Smooth muscle cell (in vitro differentiated cells): ENCODE measurements around the gene NHSL2. TPM values are rescaled to one million over a fixed set of nuclear protein-coding genes. Genes with fewer than 3 reads are reported as not detected.

Experiments
- DNase-seq: peaks from one replicate; lab custom pipeline; 2025; ENCODE audit not compliant: unreplicated experiment; lab: John Stamatoyannopoulos, UW
- H2AFZ ChIP-seq: fragments of 200-600 bp; sonication (generic); 2 replicates; pipeline ENCODE4 v1.6.0; 2016; ENCODE audit warnings: antibody characterized with exemption, low read depth, mild to moderate bottlenecking
- H3F3A ChIP-seq: fragments of 200-600 bp; sonication (generic); 2 replicates; pipeline ENCODE4 v1.6.0; 2017; ENCODE audit warnings: antibody characterized with exemption, low read depth
- H3K27ac ChIP-seq: fragments of 200-600 bp; sonication (generic); 2 replicates; pipeline ENCODE4 v1.5.1; 2016; ENCODE audit warnings: low read depth, mild to moderate bottlenecking
- H3K27me3 ChIP-seq: fragments of 200-600 bp; sonication (generic); 2 replicates; pipeline ENCODE4 v1.6.1; 2016; ENCODE audit warnings: low read depth, mild to moderate bottlenecking
- H3K36me3 ChIP-seq: fragments of 200-600 bp; sonication (generic); 2 replicates; pipeline ENCODE4 v1.5.1; 2016; ENCODE audit warnings: low read depth
- H3K4me1 ChIP-seq: fragments of 200-600 bp; sonication (generic); 2 replicates; pipeline ENCODE4 v1.5.1; 2016; ENCODE audit warnings: low read depth
- H3K4me2 ChIP-seq: fragments of 200-600 bp; sonication (generic); 2 replicates; pipeline ENCODE4 v1.6.0; 2016; ENCODE audit warnings: mild to moderate bottlenecking
- H3K4me3 ChIP-seq: fragments of 200-600 bp; sonication (generic); 2 replicates; pipeline ENCODE4 v1.5.1; 2016; ENCODE audit warnings: mild to moderate bottlenecking
- H3K79me2 ChIP-seq: fragments of 200-600 bp; sonication (generic); 2 replicates; pipeline ENCODE4 v1.6.0; 2016; ENCODE audit warnings: low read depth, mild to moderate bottlenecking
- H3K9ac ChIP-seq: fragments of 200-600 bp; sonication (generic); 2 replicates; pipeline ENCODE4 v1.6.0; 2016; ENCODE audit warnings: low read depth
- H3K9me3 ChIP-seq: fragments of 200-600 bp; sonication (generic); replicated peaks from 2 replicates; pipeline ENCODE4 v1.5.1; 2016; ENCODE audit warnings: low read depth
- H4K20me1 ChIP-seq: fragments of 200-600 bp; sonication (generic); 2 replicates; pipeline ENCODE4 v1.6.0; 2016; ENCODE audit warnings: low read depth
- WGBS: methylation state at CpG from one replicate; pipeline ENCODE4 v1.1.7; 2016; ENCODE audit warnings: low lambda C conversion rate; 5-methylcytosine and 5-hydroxymethylcytosine counted together
- polyA plus RNA-seq: library from polyadenylated mRNA; unstranded; fragments of >200 nt; fragmentation: Nextera tagmentation; extraction: Ambion mirVana; gene quantifications from 2 replicates; pipeline ENCODE4 v1.2.1, GENCODE V29; 2016
- total RNA-seq: library from RNA; depleted of rRNA; stranded (reverse); fragments of >200 nt; gene quantifications from 2 replicates; pipeline ENCODE4 v1.2.3, GENCODE V29; 2014
- TF ChIP-seq, protein P1 (sequence below): fragments of 200-600 bp; sonication (generic); IDR thresholded peaks from 2 replicates; pipeline ENCODE4 v1.5.1; 2017; ENCODE audit warnings: borderline replicate concordance, mild to moderate bottlenecking, antibody characterized with exemption; ENCODE audit not compliant: insufficient read depth, poor library complexity, severe bottlenecking

Gene NHSL2
- total and polyA plus RNA-seq, 2 experiments from 2014 or later: 2.9 to 3.3 TPM

DNA sequence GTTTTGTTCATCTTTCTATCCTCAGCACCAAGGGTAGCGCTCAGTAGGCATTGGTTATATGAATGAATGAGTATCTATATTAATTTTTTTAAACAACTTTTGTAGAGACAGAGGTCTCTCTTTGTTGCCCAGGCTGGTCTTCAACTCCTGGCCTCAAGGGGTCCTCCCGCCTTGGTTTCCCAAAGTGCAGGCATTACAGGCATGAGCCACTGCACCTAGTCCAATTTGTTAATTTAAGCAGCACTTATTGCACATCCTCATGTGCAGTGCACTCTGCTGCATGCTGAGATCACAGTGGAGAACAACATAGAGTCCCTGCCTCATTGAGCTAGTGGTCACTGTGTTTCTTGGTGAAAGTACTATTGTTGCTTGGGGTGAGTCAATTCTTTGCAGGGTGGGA is 94.4 kb downstream of the NHSL2 start:
- Histone ChIP-seq H3K9ac (no peak overlapping the region), H2AFZ (no peak overlapping the region), H3K4me1 (no peaks in the 10 kb centered on the region), H3K27me3 (no peaks in the 10 kb centered on the region), H3K9me3 (no peaks in the 10 kb centered on the region), H3F3A (no peaks in the 10 kb centered on the region), H4K20me1 (no peaks in the 10 kb centered on the region), H3K4me3 (no peak overlapping the region), H3K36me3 (no peaks in the 10 kb centered on the region), H3K27ac (no peak overlapping the region), H3K79me2 (no peaks in the 10 kb centered on the region), H3K4me2 (no peak overlapping the region)
- TF ChIP-seq, protein P1, sequence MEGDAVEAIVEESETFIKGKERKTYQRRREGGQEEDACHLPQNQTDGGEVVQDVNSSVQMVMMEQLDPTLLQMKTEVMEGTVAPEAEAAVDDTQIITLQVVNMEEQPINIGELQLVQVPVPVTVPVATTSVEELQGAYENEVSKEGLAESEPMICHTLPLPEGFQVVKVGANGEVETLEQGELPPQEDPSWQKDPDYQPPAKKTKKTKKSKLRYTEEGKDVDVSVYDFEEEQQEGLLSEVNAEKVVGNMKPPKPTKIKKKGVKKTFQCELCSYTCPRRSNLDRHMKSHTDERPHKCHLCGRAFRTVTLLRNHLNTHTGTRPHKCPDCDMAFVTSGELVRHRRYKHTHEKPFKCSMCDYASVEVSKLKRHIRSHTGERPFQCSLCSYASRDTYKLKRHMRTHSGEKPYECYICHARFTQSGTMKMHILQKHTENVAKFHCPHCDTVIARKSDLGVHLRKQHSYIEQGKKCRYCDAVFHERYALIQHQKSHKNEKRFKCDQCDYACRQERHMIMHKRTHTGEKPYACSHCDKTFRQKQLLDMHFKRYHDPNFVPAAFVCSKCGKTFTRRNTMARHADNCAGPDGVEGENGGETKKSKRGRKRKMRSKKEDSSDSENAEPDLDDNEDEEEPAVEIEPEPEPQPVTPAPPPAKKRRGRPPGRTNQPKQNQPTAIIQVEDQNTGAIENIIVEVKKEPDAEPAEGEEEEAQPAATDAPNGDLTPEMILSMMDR: no peak
- 92% methylated on average over 2 of the region's 2 CpGs for WGBS
- no peak for DNase-seq

DNA sequence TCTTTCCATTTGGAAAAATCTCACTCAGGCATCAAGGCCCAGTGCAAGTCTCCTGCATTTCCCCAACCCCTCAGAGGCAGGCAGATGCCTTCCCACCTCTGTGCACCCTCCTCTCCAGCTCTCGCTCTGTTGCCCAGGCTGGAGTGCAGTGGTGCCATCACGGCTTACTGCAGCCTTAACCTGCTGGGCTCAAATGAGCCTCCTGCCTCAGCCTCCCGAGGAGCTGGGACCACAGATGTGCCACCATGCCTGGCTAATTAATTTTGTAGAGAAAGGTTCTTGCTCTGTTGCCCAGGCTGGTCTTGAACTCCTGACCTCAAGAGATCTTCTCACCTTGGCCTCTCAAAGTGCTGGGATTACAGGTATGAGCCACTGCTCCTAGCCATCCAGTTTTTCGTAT is 95.8 kb downstream of the NHSL2 start:
- 87% methylated on average over 4 of the region's 4 CpGs for WGBS
- no peaks in the 10 kb centered on the region for H3F3A ChIP-seq
- TF ChIP-seq, protein P1: no peak
- H3K9ac ChIP-seq: no peak overlapping the region
- H3K27me3 ChIP-seq: no peaks in the 10 kb centered on the region
- no peaks in the 10 kb centered on the region for H3K79me2 ChIP-seq
- H3K36me3 ChIP-seq: no peaks in the 10 kb centered on the region
- H4K20me1 ChIP-seq: no peaks in the 10 kb centered on the region
- no peak overlapping the region for H2AFZ ChIP-seq
- no peak overlapping the region for H3K27ac ChIP-seq
- no peaks in the 10 kb centered on the region for H3K9me3 ChIP-seq
- no peak overlapping the region for H3K4me2 ChIP-seq
- H3K4me1 ChIP-seq: no peaks in the 10 kb centered on the region
- no peak for DNase-seq
- no peak overlapping the region for H3K4me3 ChIP-seq

DNA sequence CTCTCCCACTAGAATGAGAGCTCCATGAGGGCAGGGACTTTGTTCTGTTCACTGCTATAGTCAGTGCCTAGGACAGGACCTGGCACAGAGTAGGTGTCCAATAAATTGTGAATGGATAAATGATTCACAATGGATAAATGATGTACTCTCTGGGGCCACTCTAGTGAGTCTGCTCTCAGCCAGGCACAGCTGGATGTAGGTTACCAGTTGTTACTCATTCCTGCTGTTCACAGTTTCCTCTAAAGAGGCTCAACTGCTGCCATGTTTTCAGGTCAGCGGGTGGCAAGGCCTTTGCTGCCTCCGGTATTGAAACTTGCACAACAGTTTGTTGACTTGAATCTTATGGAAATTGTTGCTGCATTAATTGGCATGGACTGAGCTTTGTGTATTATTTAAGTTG is 99.1 kb downstream of the NHSL2 start:
- Histone ChIP-seq H3K9me3 (no peaks in the 10 kb centered on the region), H3K9ac (no peak overlapping the region), H3K27me3 (no peaks in the 10 kb centered on the region), H3K27ac (no peak overlapping the region), H4K20me1 (no peaks in the 10 kb centered on the region), H3K36me3 (no peaks in the 10 kb centered on the region), H3K4me3 (no peak overlapping the region), H2AFZ (no peak overlapping the region), H3F3A (no peaks in the 10 kb centered on the region), H3K4me2 (no peak overlapping the region), H3K4me1 (no peaks in the 10 kb centered on the region), H3K79me2 (no peaks in the 10 kb centered on the region)
- no peak for DNase-seq
- WGBS: 96% methylated on average over 2 of the region's 2 CpGs
- TF ChIP-seq, protein P1: no peak

DNA sequence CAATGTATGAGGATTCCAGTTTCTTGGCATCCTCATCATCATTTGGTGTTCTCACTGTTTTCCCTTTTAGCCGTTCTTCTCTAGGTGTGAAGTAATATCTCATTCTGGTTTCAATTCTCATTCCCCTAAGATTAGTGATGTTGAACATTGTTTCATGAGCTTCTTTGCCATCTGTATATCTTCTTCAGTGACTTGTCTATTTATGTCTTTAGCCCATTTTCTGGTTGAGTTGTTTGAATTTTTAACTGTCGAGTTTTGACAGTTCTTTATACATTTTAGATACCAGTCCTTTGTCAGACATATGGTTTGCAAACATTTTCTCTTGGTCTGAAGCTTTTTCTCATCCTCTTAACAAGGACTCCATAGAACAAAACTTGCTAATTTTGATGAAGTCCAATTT is 101.1 kb downstream of the NHSL2 start:
- Histone ChIP-seq H4K20me1 (no peaks in the 10 kb centered on the region), H3K4me2 (no peak overlapping the region), H2AFZ (no peak overlapping the region), H3K79me2 (no peaks in the 10 kb centered on the region), H3K27ac (no peak overlapping the region), H3K9me3 (no peaks in the 10 kb centered on the region), H3F3A (no peaks in the 10 kb centered on the region), H3K9ac (no peak overlapping the region), H3K27me3 (no peaks in the 10 kb centered on the region), H3K4me1 (no peaks in the 10 kb centered on the region), H3K36me3 (no peaks in the 10 kb centered on the region), H3K4me3 (no peak overlapping the region)
- 93% methylated on average over 2 of the region's 2 CpGs for WGBS
- TF ChIP-seq, protein P1: no peak
- DNase-seq: no peak
